Transverse colon (tissue), 4 donors: ENCODE results near the gene PRKCA. TPM values are rescaled to one million over a fixed set of nuclear protein-coding genes. Genes with fewer than 3 reads are reported as not detected.

Source experiments
- DNase-seq: peaks from one replicate; pipeline ENCODE4 v3.0.0-alpha.2; 2019
- H3K27ac ChIP-seq, 4 donors: fragments of 200-600 bp; sonication (generic); 2 replicates each; pipeline ENCODE4 v1.5.1; 2016 to 2018; ENCODE audit warnings: inconsistent platforms in 4 of 4
- H3K27me3 ChIP-seq: fragments of 200-600 bp; sonication (generic); 2 replicates; pipeline ENCODE4 v1.5.1; 2017; ENCODE audit warnings: inconsistent platforms
- H3K36me3 ChIP-seq, 4 donors: fragments of 200-600 bp; sonication (generic); 2 replicates each; pipeline ENCODE4 v1.5.1; 2017 to 2019; ENCODE audit warnings: inconsistent platforms in 4 of 4
- H3K4me1 ChIP-seq, 4 donors: fragments of 200-600 bp; sonication (generic); 2 replicates each; pipeline ENCODE4 v1.5.1; 2017 to 2020; ENCODE audit warnings: inconsistent platforms in 4 of 4
- H3K4me3 ChIP-seq, 4 donors: fragments of 200-600 bp; sonication (generic); 1 replicate in 1 of 4; 2 replicates in 3 of 4; pipeline versions ENCODE4 v1.5.1 to v1.6.1; 2017 to 2019; ENCODE audit warnings: inconsistent platforms in 4 of 4
- H3K9me3 ChIP-seq, 2 donors: fragments of 200-600 bp; sonication (generic); 2 replicates each; pipeline ENCODE4 v1.5.1; 2017 to 2019; ENCODE audit warnings: inconsistent platforms in 2 of 2
- EP300 ChIP-seq: sonication (generic); formaldehyde crosslinking; IDR thresholded peaks from one replicate; pipeline ENCODE4 v1.6.1; 2017; ENCODE audit warnings: antibody characterized with exemption, low read depth
- POLR2A ChIP-seq: fragments of 450-650 bp; IDR thresholded peaks from one replicate; pipeline ENCODE4 v1.6.1; 2016; ENCODE audit warnings: antibody characterized with exemption, mild to moderate bottlenecking, moderate library complexity
- POLR2AphosphoS5 ChIP-seq, 3 donors: sonication (generic); formaldehyde crosslinking; IDR thresholded peaks; one replicate each; pipeline ENCODE4 v1.6.1; 2016; ENCODE audit warnings: antibody characterized with exemption in 3 of 3
- WGBS, 2 donors: methylation state at CpG; one replicate each; pipeline ENCODE4 v1.1.5; 2018; ENCODE audit warnings: low coverage in 1 of 2; 5-methylcytosine and 5-hydroxymethylcytosine counted together
- in situ Hi-C, 4 donors: fragments of 200-750 bp; cut with MboI; loops; one replicate each; pipeline versions ENCODE4 v1.15.0 to v1.15.1; 2017; ENCODE audit warnings: low sequenced_read_pairs in 3 of 4, low pct_ligation_motif_present in 1 of 4, low pct_unique_long_range_greater_than_20kb in 1 of 4
- intact Hi-C: fragments of 100-400 bp; cut with DNase I; formaldehyde crosslinking; loops from one replicate; pipeline ENCODE4 v1.15.1; 2023; ENCODE audit warnings: low total_unique reads
- total RNA-seq, 4 donors: library from RNA; depleted of rRNA; stranded (reverse); fragments of >200 nt; gene quantifications; one replicate each; pipeline ENCODE4 v1.1.0, GENCODE V29; 2016
- TF ChIP-seq, protein P1 (sequence below), 5 experiments: fragments of 200-600 bp in 3 of 5; fragments of 450-650 bp in 2 of 5; sonication (generic) in 3 of 5; IDR thresholded peaks; 1 replicate in 2 of 5; 2 replicates in 3 of 5; pipeline ENCODE4 v1.5.1; 2016 to 2017; ENCODE audit warnings: antibody characterized with exemption in 5 of 5, inconsistent platforms in 3 of 5, mild to moderate bottlenecking in 2 of 5, moderate library complexity in 1 of 5

PRKCA gene
- total RNA-seq, 4 donors from 2014 or later, result 16.1 to 49.7 (median 31.7) TPM

DNA sequence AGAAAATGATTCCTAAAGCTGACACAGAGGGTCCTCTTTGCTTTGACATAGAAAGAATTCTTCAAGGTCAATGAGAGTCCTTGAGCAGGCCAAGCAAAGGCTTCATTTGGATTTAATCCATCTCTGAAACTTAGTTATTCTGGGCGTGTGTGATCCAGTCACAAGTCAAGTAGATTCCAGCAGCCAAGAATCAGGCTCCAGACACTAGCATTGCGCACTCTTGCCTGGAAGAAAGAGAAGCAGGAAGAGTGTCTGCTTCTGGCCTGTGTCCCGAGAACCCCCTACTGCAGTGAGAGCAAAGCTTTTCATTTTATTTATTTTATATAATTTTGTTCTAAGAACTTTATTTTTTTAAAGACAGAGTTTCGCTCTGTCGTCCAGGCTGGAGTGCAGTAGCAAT, 444.3 kb downstream of the PRKCA start:
- WGBS, 2 donors, result 86 to 90% methylated on average over 2 to 5 of the region's 5 CpGs
- Histone ChIP-seq H3K36me3 (peaks cover 0 to 12% (median 2%) of the 10 kb centered on the region in 4 donors), H3K4me3 (no peak overlapping the region), H3K27me3 (no peaks in the 10 kb centered on the region), H3K27ac (no peak overlapping the region), H3K9me3 (no peaks in the 10 kb centered on the region), H3K4me1 (no peaks in the 10 kb centered on the region)
- in situ Hi-C loops, result loop anchor here in 1 of 4 donors (25.0 kb wide), 2 partner anchors 416 to 566 kb away; no protein-coding TSS in a partner anchor
- DNase-seq, result no peak
- TF ChIP-seq EP300 (no peak), POLR2A (no peak), POLR2AphosphoS5 (IDR thresholded peaks at IDR 0.05) (no peak)
- TF ChIP-seq, protein P1, sequence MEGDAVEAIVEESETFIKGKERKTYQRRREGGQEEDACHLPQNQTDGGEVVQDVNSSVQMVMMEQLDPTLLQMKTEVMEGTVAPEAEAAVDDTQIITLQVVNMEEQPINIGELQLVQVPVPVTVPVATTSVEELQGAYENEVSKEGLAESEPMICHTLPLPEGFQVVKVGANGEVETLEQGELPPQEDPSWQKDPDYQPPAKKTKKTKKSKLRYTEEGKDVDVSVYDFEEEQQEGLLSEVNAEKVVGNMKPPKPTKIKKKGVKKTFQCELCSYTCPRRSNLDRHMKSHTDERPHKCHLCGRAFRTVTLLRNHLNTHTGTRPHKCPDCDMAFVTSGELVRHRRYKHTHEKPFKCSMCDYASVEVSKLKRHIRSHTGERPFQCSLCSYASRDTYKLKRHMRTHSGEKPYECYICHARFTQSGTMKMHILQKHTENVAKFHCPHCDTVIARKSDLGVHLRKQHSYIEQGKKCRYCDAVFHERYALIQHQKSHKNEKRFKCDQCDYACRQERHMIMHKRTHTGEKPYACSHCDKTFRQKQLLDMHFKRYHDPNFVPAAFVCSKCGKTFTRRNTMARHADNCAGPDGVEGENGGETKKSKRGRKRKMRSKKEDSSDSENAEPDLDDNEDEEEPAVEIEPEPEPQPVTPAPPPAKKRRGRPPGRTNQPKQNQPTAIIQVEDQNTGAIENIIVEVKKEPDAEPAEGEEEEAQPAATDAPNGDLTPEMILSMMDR (IDR thresholded peaks at IDR 0.05), result no peak
- intact Hi-C loops, result no loop called here

DNA sequence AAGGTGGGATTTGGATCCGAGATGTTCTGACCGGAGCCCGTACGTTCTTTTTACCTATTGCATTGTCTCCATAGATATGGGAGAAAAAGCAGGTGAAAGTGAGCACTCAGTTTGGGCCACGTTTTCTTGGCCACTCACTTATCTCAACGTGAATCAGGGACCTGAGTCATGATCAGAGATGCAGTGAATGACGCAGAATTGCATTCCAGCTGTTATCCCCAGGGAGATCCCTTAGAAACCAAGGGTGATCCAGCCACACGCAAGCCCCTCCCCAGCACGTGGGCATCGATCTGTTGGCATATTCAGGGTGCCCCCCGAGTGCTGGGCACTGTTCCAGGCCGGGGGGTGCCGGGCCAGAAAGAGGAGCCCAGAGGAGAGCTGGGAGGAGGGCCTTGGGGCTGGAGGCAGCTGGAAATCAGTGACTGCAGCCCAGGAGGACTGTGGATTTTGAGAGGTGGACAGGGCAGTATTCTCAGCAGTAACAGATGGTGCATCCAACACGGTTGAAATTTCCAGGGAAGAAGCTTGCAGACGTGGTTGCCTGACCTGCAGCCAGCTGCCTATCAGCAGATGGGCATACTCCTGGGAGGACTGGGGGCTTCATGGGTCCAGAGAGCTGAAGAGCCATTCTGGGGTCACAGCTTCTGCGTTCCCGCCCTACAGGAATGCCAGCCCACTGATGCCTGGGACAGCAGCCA, 445.3 kb downstream of the PRKCA start:
- intact Hi-C loops (no loop called here), in situ Hi-C loops (loop anchor here in 1 of 4 donors (25.0 kb wide), 2 partner anchors 415 to 565 kb away; no protein-coding TSS in a partner anchor)
- TF ChIP-seq POLR2A, result no peak
- no peak for TF ChIP-seq POLR2AphosphoS5 (IDR thresholded peaks at IDR 0.05)
- TF ChIP-seq, protein P1 (IDR thresholded peaks at IDR 0.05), result no peak
- TF ChIP-seq EP300, result no peak
- no peak for DNase-seq
- no peak overlapping the region for H3K4me3 ChIP-seq
- no peaks in the 10 kb centered on the region for H3K9me3 ChIP-seq
- no peaks in the 10 kb centered on the region for H3K4me1 ChIP-seq
- peaks cover 0 to 12% (median 0%) of the 10 kb centered on the region in 4 donors for H3K36me3 ChIP-seq
- H3K27ac ChIP-seq, result no peak overlapping the region
- 82 to 91% methylated on average over 4 to 17 of the region's 17 CpGs for WGBS, 2 donors
- no peaks in the 10 kb centered on the region for H3K27me3 ChIP-seq

DNA sequence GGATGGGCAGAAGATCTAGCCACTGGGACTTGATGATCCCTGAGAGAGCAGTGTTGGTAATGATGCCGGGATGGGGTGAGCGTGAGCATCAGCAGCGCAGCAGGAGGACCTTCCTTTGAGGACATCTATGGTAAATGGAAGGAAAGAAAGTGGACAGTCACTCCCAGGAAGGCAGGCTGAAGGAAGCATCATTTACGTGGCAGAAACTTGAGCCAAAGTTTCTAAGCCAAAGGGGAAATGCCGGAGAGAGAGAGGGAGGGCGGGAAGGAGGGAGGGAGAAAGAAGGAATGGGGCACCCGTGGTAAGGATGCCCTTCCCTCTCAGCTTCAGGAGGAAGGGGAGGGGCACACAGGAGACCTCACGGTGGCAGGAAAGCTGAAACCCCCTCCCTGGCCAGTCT, 446.2 kb downstream of the PRKCA start:
- WGBS, 2 donors, result 82 to 87% methylated on average over 3 to 8 of the region's 8 CpGs
- Histone ChIP-seq H3K9me3 (no peaks in the 10 kb centered on the region), H3K27me3 (no peaks in the 10 kb centered on the region), H3K36me3 (peaks cover 0 to 12% (median 0%) of the 10 kb centered on the region in 4 donors), H3K4me1 (no peaks in the 10 kb centered on the region), H3K27ac (no peak overlapping the region), H3K4me3 (no peak overlapping the region)
- intact Hi-C loops (no loop called here), in situ Hi-C loops (loop anchor here in 1 of 4 donors (25.0 kb wide), 2 partner anchors 414 to 564 kb away; no protein-coding TSS in a partner anchor)
- DNase-seq, result no peak
- TF ChIP-seq, protein P1 (IDR thresholded peaks at IDR 0.05), result no peak
- no peak for TF ChIP-seq EP300
- TF ChIP-seq POLR2AphosphoS5 (IDR thresholded peaks at IDR 0.05), result no peak
- no peak for TF ChIP-seq POLR2A

DNA sequence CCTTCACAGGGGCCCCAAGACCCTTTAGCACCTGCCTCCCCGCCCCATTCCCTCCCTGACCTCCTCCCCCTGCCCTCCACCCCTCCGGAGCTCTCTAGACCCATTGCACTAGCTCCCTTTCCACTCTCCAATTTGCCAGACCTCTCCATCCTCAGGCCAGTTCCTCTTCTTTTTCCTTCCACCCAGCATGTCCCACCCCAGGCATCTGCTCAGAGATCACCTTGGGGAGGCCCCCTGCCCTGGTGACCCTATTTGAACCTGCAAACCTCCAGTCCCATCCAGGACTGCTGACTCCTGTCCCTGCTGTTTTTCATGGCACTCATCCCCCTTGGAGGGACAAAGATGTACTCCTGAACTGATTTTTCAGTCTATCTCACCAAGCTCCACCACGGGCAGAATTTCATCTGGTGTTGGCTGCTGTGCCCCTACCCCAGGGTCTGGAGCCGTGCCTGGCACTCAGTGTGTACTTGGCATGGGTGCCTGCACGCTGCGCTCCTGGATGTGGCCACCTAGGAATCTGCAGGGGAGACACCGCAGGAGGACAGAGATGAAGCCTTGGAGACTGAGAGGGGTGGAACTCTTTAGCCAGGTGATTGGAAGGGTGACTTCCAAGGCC, 446.9 kb downstream of the PRKCA start:
- Histone ChIP-seq H3K36me3 (peaks cover 0 to 12% (median 0%) of the 10 kb centered on the region in 4 donors), H3K9me3 (no peaks in the 10 kb centered on the region), H3K4me3 (no peak overlapping the region), H3K27ac (no peak overlapping the region), H3K27me3 (no peaks in the 10 kb centered on the region), H3K4me1 (no peaks in the 10 kb centered on the region)
- no peak for DNase-seq
- in situ Hi-C loops, result loop anchor here in 1 of 4 donors (25.0 kb wide), 2 partner anchors 413 to 563 kb away; no protein-coding TSS in a partner anchor
- WGBS, 2 donors, result 60 to 97% methylated on average over 1 to 7 of the region's 7 CpGs
- intact Hi-C loops, result no loop called here
- TF ChIP-seq, protein P1 (IDR thresholded peaks at IDR 0.05), result no peak
- TF ChIP-seq POLR2AphosphoS5 (IDR thresholded peaks at IDR 0.05) (no peak), EP300 (no peak), POLR2A (no peak)
